Measurements from ENCODE around the gene SLCO1B3.

Gene SLCO1B3

DNA sequence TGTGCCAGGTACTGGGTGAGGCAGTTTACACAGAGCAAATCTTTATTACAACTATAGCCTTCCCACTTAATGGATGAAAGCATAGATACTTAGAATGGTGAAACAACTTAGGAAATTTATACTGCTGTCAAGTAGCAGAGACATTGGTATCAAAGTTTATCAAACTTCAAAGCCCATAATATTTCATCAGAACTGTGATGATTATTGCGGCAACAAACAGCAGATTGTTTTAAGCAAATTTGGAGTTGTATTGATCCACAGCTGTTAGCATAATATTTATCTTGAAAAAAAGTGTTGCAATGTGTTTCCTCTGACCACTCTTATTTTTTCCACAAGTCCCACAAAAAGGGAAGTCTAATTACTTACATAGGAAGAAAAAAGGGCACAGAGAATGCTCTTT is 2.0 kb upstream of the SLCO1B3 start:
- no peak overlapping the region for H3K9ac ChIP-seq (ENCODE audit: low read length)
- H3K9me3 ChIP-seq (ENCODE audit: low read length): no peaks in the 10 kb centered on the region
- no peaks in the 10 kb centered on the region for H3K4me1 ChIP-seq (ENCODE audit: insufficient read depth, low read length)
- H3K27me3 ChIP-seq (ENCODE audit: control insufficient read depth in 1 of 2, insufficient read depth in 2 of 2, low read length in 2 of 2): no peaks in the 10 kb centered on the region
- H3K4me3 ChIP-seq (ENCODE audit: low read depth in 1 of 2, low read length in 2 of 2): no peak overlapping the region
- H3K36me3 ChIP-seq (ENCODE audit: insufficient read depth, low read length): no peaks in the 10 kb centered on the region
- no peak overlapping the region for H3K27ac ChIP-seq (ENCODE audit: low read depth, low read length)

GRCh38 chr12:20815574-20815973 is 5.1 kb downstream of the SLCO1B3 start:
- Histone ChIP-seq H3K27me3 (ENCODE audit: control insufficient read depth in 1 of 2, insufficient read depth in 2 of 2, low read length in 2 of 2) (no peaks in the 10 kb centered on the region), H3K36me3 (ENCODE audit: insufficient read depth, low read length) (no peaks in the 10 kb centered on the region), H3K27ac (ENCODE audit: low read depth, low read length) (no peak overlapping the region), H3K9ac (ENCODE audit: low read length) (no peak overlapping the region), H3K4me3 (ENCODE audit: low read depth in 1 of 2, low read length in 2 of 2) (no peak overlapping the region), H3K4me1 (ENCODE audit: insufficient read depth, low read length) (no peaks in the 10 kb centered on the region), H3K9me3 (ENCODE audit: low read length) (no peaks in the 10 kb centered on the region)

DNA sequence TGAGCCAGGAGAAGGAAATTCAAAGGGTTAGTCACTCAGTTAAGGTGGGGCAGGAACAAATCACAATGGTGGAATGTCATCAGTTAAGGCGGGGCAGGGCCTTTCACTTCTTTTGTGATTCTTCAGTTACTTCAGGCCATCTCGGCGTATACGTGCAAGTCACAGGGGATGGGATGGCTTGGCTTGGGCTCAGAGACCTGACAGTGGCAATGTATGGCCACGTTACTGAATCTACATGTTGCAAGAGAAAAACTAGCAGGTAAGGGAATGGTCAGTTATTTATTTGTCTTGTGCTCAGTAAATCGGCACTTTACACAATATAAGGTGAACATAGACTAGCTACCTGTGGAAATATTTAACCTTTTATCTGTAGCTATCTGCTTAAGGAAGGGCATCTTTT is 11.9 kb downstream of the SLCO1B3 start:
- Histone ChIP-seq H3K36me3 (ENCODE audit: insufficient read depth, low read length) (no peaks in the 10 kb centered on the region), H3K9ac (ENCODE audit: low read length) (no peak overlapping the region), H3K4me1 (ENCODE audit: insufficient read depth, low read length) (no peaks in the 10 kb centered on the region), H3K9me3 (ENCODE audit: low read length) (no peaks in the 10 kb centered on the region), H3K4me3 (ENCODE audit: low read depth in 1 of 2, low read length in 2 of 2) (no peak overlapping the region), H3K27me3 (ENCODE audit: control insufficient read depth in 1 of 2, insufficient read depth in 2 of 2, low read length in 2 of 2) (no peaks in the 10 kb centered on the region), H3K27ac (ENCODE audit: low read depth, low read length) (no peak overlapping the region)

DNA sequence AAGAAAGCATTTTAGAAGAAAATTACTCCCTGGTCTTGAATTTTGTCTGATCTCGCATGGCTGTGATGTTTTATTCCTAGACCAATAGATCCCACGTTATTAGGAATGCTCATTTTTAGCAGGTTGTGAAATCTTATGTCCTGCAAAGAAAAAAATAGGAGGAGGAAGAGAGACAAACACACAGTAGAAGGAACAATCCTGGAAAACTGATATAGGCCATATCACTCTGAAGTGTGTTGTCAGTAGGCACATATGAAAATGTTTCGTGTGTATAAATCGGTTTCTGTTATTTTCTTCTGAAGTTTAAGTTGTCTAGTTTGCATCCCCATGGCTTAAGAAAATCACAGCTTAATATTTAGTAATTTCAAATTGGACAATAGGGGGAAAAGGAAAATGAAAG is 12.4 kb downstream of the SLCO1B3 start:
- H3K4me3 ChIP-seq (ENCODE audit: low read depth in 1 of 2, low read length in 2 of 2): no peak overlapping the region
- H3K9ac ChIP-seq (ENCODE audit: low read length): no peak overlapping the region
- H3K9me3 ChIP-seq (ENCODE audit: low read length): no peaks in the 10 kb centered on the region
- no peaks in the 10 kb centered on the region for H3K36me3 ChIP-seq (ENCODE audit: insufficient read depth, low read length)
- H3K4me1 ChIP-seq (ENCODE audit: insufficient read depth, low read length): no peaks in the 10 kb centered on the region
- no peak overlapping the region for H3K27ac ChIP-seq (ENCODE audit: low read depth, low read length)
- no peaks in the 10 kb centered on the region for H3K27me3 ChIP-seq (ENCODE audit: control insufficient read depth in 1 of 2, insufficient read depth in 2 of 2, low read length in 2 of 2)

DNA sequence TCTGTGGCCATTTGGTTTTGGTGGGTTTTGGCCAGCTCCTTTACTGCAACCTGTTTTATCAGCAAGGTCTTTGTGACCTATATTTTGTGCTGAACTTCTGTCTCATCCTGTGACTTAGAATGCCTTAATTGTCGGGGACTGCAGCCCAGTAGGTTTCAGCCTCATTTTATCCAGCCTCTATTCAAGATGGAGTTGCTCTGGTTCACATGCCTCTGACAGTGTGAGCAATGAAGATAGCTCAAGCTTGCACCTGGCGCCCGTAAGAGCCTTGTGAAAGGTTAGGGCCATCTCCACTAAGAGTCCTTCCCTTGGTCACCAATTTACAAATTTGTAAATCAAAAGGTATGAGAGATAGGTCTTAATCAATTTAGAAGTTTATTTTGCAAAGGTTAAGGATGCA is 19.4 kb downstream of the SLCO1B3 start:
- no peak overlapping the region for H3K9ac ChIP-seq (ENCODE audit: low read length)
- H3K9me3 ChIP-seq (ENCODE audit: low read length): no peaks in the 10 kb centered on the region
- H3K36me3 ChIP-seq (ENCODE audit: insufficient read depth, low read length): no peaks in the 10 kb centered on the region
- no peak overlapping the region for H3K27ac ChIP-seq (ENCODE audit: low read depth, low read length)
- H3K4me1 ChIP-seq (ENCODE audit: insufficient read depth, low read length): no peaks in the 10 kb centered on the region
- no peaks in the 10 kb centered on the region for H3K27me3 ChIP-seq (ENCODE audit: control insufficient read depth in 1 of 2, insufficient read depth in 2 of 2, low read length in 2 of 2)
- H3K4me3 ChIP-seq (ENCODE audit: low read depth in 1 of 2, low read length in 2 of 2): no peak overlapping the region

- H3K4me1 ChIP-seq (ENCODE audit: insufficient read depth, low read length): no peaks in the 10 kb centered on the region
- H3K27me3 ChIP-seq (ENCODE audit: control insufficient read depth in 1 of 2, insufficient read depth in 2 of 2, low read length in 2 of 2): no peaks in the 10 kb centered on the region
- no peak overlapping the region for H3K9ac ChIP-seq (ENCODE audit: low read length)
- no peak overlapping the region for H3K27ac ChIP-seq (ENCODE audit: low read depth, low read length)
- no peaks in the 10 kb centered on the region for H3K36me3 ChIP-seq (ENCODE audit: insufficient read depth, low read length)
- H3K4me3 ChIP-seq (ENCODE audit: low read depth in 1 of 2, low read length in 2 of 2): no peak overlapping the region
- no peaks in the 10 kb centered on the region for H3K9me3 ChIP-seq (ENCODE audit: low read length)
These were observed 20.0 kb downstream of the SLCO1B3 start for GRCh38 chr12:20830456-20830855.

DNA sequence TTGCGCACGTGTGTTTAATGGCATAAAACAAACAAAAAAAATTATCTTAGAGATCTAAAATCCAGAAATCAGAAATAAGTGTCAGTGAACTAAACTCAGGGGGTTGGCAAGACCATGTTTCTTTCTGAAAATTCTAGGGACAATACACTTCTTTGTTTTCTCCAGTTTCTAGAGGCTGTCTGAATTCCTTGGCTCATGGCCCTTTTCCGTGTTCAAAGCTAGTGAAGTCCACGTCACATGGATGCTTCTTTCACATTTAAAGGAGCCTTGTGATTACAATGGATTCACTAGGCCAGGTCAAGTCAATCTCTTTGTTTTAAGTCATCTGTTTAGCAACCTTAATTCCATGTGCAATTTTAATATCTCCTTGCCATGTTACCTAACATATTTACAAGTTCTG is 22.4 kb downstream of the SLCO1B3 start:
- Histone ChIP-seq H3K27ac (ENCODE audit: low read depth, low read length) (no peak overlapping the region), H3K4me3 (ENCODE audit: low read depth in 1 of 2, low read length in 2 of 2) (no peak overlapping the region), H3K9me3 (ENCODE audit: low read length) (no peaks in the 10 kb centered on the region), H3K36me3 (ENCODE audit: insufficient read depth, low read length) (no peaks in the 10 kb centered on the region), H3K9ac (ENCODE audit: low read length) (no peak overlapping the region), H3K27me3 (ENCODE audit: control insufficient read depth in 1 of 2, insufficient read depth in 2 of 2, low read length in 2 of 2) (no peaks in the 10 kb centered on the region), H3K4me1 (ENCODE audit: insufficient read depth, low read length) (no peaks in the 10 kb centered on the region)

GRCh38 chr12:20852649-20853048 is 42.1 kb downstream of the SLCO1B3 start:
- no peaks in the 10 kb centered on the region for H3K4me1 ChIP-seq (ENCODE audit: insufficient read depth, low read length)
- H3K27ac ChIP-seq (ENCODE audit: low read depth, low read length): no peak overlapping the region
- no peak overlapping the region for H3K4me3 ChIP-seq (ENCODE audit: low read depth in 1 of 2, low read length in 2 of 2)
- no peaks in the 10 kb centered on the region for H3K36me3 ChIP-seq (ENCODE audit: insufficient read depth, low read length)
- H3K9me3 ChIP-seq (ENCODE audit: low read length): no peaks in the 10 kb centered on the region
- no peaks in the 10 kb centered on the region for H3K27me3 ChIP-seq (ENCODE audit: control insufficient read depth in 1 of 2, insufficient read depth in 2 of 2, low read length in 2 of 2)
- no peak overlapping the region for H3K9ac ChIP-seq (ENCODE audit: low read length)

- Histone ChIP-seq H3K4me1 (ENCODE audit: insufficient read depth, low read length) (no peaks in the 10 kb centered on the region), H3K4me3 (ENCODE audit: low read depth in 1 of 2, low read length in 2 of 2) (no peak overlapping the region), H3K36me3 (ENCODE audit: insufficient read depth, low read length) (no peaks in the 10 kb centered on the region), H3K27ac (ENCODE audit: low read depth, low read length) (no peak overlapping the region), H3K9ac (ENCODE audit: low read length) (no peak overlapping the region), H3K9me3 (ENCODE audit: low read length) (no peaks in the 10 kb centered on the region), H3K27me3 (ENCODE audit: control insufficient read depth in 1 of 2, insufficient read depth in 2 of 2, low read length in 2 of 2) (no peaks in the 10 kb centered on the region)
These were observed 52.6 kb downstream of the SLCO1B3 start for GRCh38 chr12:20863056-20863455.

GRCh38 chr12:20865873-20866272 is 55.4 kb downstream of the SLCO1B3 start:
- no peaks in the 10 kb centered on the region for H3K27me3 ChIP-seq (ENCODE audit: control insufficient read depth in 1 of 2, insufficient read depth in 2 of 2, low read length in 2 of 2)
- H3K36me3 ChIP-seq (ENCODE audit: insufficient read depth, low read length): no peaks in the 10 kb centered on the region
- no peak overlapping the region for H3K4me3 ChIP-seq (ENCODE audit: low read depth in 1 of 2, low read length in 2 of 2)
- H3K9me3 ChIP-seq (ENCODE audit: low read length): no peaks in the 10 kb centered on the region
- no peak overlapping the region for H3K27ac ChIP-seq (ENCODE audit: low read depth, low read length)
- H3K4me1 ChIP-seq (ENCODE audit: insufficient read depth, low read length): no peaks in the 10 kb centered on the region
- H3K9ac ChIP-seq (ENCODE audit: low read length): no peak overlapping the region

- H3K9ac ChIP-seq (ENCODE audit: low read length): no peak overlapping the region
- H3K4me1 ChIP-seq (ENCODE audit: insufficient read depth, low read length): no peaks in the 10 kb centered on the region
- H3K27me3 ChIP-seq (ENCODE audit: control insufficient read depth in 1 of 2, insufficient read depth in 2 of 2, low read length in 2 of 2): no peaks in the 10 kb centered on the region
- no peak overlapping the region for H3K27ac ChIP-seq (ENCODE audit: low read depth, low read length)
- no peak overlapping the region for H3K4me3 ChIP-seq (ENCODE audit: low read depth in 1 of 2, low read length in 2 of 2)
- H3K9me3 ChIP-seq (ENCODE audit: low read length): no peaks in the 10 kb centered on the region
- no peaks in the 10 kb centered on the region for H3K36me3 ChIP-seq (ENCODE audit: insufficient read depth, low read length)
These were observed 57.8 kb downstream of the SLCO1B3 start for GRCh38 chr12:20868277-20868676.

GRCh38 chr12:20883288-20883687 is 72.8 kb downstream of the SLCO1B3 start:
- H3K9me3 ChIP-seq (ENCODE audit: low read length): no peaks in the 10 kb centered on the region
- H3K27me3 ChIP-seq (ENCODE audit: control insufficient read depth in 1 of 2, insufficient read depth in 2 of 2, low read length in 2 of 2): no peaks in the 10 kb centered on the region
- H3K4me3 ChIP-seq (ENCODE audit: low read depth in 1 of 2, low read length in 2 of 2): no peak overlapping the region
- H3K27ac ChIP-seq (ENCODE audit: low read depth, low read length): no peak overlapping the region
- no peak overlapping the region for H3K9ac ChIP-seq (ENCODE audit: low read length)
- peaks cover 4% of the 10 kb centered on the region for H3K4me1 ChIP-seq (ENCODE audit: insufficient read depth, low read length)
- H3K36me3 ChIP-seq (ENCODE audit: insufficient read depth, low read length): no peaks in the 10 kb centered on the region
